ENCODE data around the gene KIF26B. TPM values are rescaled to one million over a fixed set of nuclear protein-coding genes. Genes with fewer than 3 reads are reported as not detected.

KIF26B gene
- total RNA-seq, 3 donors from 2014 or later: 0.14 to 3.2 (median 0.39) TPM

DNA sequence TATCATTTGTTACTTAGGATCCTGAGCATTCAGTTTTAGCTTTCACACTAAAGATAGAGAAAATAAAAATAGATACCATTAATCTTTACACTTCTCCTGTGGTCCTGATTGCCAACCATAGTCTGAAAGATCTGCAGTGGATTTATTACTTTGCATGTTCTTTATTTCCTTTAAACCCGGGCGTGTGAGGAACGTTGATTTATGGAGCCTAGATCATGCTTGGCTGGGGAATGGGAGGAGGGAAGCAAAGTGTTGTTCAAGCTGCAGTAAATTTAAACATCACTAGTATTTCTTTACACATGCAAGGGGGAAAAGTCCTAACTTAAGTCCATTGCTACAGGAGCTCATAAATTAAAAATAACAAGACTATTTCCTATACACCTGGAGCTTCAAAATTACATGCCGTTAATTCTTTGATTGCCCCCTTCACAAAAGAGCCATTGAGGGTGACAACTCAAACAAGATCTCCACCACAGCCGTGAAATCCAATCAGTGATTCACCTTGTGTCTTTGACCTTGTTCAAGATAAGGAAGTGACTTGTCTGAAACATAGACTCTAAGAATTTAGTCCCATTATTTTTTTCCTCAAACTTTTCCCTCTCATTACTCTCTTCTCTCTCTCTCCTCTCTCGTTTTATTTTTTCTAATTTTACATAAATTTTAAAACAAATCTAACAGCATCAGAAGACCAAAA lies 282.7 kb downstream of the KIF26B start:
- intact Hi-C loops (cut with DNase I, micrococcal nuclease): no loop called here
- ATAC-seq: no peak
- Histone ChIP-seq H3K4me3 (no peak overlapping the region), H3K36me3 (ENCODE audit: low read depth) (no peaks in the 10 kb centered on the region), H3K9me3 (no peaks in the 10 kb centered on the region), H3K4me1 (ENCODE audit: low read depth) (no peaks in the 10 kb centered on the region)
- TF ChIP-seq, protein P1, sequence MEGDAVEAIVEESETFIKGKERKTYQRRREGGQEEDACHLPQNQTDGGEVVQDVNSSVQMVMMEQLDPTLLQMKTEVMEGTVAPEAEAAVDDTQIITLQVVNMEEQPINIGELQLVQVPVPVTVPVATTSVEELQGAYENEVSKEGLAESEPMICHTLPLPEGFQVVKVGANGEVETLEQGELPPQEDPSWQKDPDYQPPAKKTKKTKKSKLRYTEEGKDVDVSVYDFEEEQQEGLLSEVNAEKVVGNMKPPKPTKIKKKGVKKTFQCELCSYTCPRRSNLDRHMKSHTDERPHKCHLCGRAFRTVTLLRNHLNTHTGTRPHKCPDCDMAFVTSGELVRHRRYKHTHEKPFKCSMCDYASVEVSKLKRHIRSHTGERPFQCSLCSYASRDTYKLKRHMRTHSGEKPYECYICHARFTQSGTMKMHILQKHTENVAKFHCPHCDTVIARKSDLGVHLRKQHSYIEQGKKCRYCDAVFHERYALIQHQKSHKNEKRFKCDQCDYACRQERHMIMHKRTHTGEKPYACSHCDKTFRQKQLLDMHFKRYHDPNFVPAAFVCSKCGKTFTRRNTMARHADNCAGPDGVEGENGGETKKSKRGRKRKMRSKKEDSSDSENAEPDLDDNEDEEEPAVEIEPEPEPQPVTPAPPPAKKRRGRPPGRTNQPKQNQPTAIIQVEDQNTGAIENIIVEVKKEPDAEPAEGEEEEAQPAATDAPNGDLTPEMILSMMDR (IDR thresholded peaks at IDR 0.05): no peak
- DNase-seq: no peak

DNA sequence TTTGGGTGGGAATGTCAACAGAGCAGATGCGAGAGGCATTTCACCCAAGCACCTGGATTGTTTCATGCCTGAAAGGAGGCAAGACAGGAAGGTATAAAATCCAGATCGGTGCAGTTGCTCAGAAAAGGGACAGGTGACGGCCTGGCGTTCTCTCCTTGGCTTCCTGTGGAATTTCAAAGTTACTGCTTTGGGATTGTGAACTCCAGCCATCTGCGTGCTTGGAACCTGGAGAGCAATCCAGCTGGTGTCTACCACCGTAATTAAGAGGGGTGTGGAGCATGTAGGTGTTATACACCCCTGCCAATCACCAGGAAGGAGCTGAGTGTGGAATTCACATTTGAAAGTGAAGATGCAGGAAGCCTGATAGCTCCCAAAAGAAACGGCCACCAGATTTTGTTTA lies 286.1 kb downstream of the KIF26B start:
- intact Hi-C loops (cut with DNase I, micrococcal nuclease): no loop called here
- no peak overlapping the region for H3K4me3 ChIP-seq
- no peaks in the 10 kb centered on the region for H3K9me3 ChIP-seq
- DNase-seq: peak in 1 of 3 donors; percentile 6
- peak; percentile 47 for ATAC-seq
- H3K4me1 ChIP-seq (ENCODE audit: low read depth): no peaks in the 10 kb centered on the region
- TF ChIP-seq, protein P1 (IDR thresholded peaks at IDR 0.05): no peak
- H3K36me3 ChIP-seq (ENCODE audit: low read depth): no peaks in the 10 kb centered on the region

DNA sequence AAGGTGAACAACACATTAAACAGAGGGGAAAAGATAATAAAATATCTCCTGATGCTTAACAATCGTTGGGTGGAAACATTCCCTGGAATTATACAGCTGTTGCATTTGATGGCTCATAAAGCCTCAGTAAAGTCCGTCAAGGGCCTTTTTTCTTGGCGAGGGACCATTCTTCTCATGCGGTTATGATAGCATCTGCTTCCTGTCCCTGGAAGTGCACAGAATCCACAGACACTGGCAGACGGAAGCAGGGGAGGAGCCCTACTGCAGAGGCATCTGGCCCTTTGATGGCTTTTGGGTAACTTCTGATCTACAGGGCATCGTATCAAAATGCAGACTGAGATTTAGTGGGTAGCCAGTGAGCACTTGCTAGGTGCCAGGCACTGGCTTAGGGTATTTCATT lies 286.9 kb downstream of the KIF26B start:
- Histone ChIP-seq H3K9me3 (no peaks in the 10 kb centered on the region), H3K36me3 (ENCODE audit: low read depth) (no peaks in the 10 kb centered on the region), H3K4me1 (ENCODE audit: low read depth) (no peaks in the 10 kb centered on the region), H3K4me3 (no peak overlapping the region)
- peak; percentile 31 for ATAC-seq
- intact Hi-C loops (cut with DNase I, micrococcal nuclease): no loop called here
- TF ChIP-seq, protein P1 (IDR thresholded peaks at IDR 0.05): no peak
- peak in 1 of 3 donors; percentile 11 for DNase-seq

DNA sequence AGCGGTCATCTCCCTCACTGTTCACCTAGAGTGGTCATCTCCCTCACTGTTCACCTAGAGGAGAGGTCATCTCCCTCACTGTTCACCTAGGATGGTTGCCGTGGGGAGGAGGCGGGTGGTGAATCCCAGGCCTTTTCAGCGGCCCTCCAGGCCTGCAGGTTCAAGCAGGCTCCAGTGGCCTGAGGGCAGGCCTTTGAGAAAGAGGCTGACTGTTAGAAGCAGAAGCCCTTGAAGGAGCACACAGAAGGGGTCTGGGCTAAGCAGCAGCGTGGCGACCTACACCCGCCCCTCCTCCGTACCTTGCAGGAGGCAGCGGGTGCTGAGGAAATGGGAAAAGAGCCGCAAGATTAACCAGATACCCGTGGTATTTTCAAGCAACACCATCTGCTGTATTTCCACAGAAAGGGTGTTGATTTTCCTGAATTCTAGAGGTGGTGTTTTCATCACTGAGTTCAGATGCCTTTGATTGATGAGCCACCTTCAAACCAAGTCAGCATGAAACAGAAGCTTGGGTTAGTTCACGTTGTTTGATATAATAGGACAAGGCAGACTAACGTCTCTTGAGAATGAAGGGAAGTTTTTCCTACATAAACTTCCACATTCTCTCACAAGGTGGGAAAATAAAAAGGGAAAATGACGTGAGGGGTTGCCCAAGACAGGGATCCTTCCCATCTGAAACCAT lies 289.5 kb downstream of the KIF26B start:
- DNase-seq (no peak), ATAC-seq (no peak)
- H3K4me1 ChIP-seq (ENCODE audit: low read depth): no peaks in the 10 kb centered on the region
- H3K4me3 ChIP-seq: no peak overlapping the region
- TF ChIP-seq, protein P1 (IDR thresholded peaks at IDR 0.05): no peak
- no peaks in the 10 kb centered on the region for H3K36me3 ChIP-seq (ENCODE audit: low read depth)
- no peaks in the 10 kb centered on the region for H3K9me3 ChIP-seq
- intact Hi-C loops (cut with DNase I, micrococcal nuclease): no loop called here

DNA sequence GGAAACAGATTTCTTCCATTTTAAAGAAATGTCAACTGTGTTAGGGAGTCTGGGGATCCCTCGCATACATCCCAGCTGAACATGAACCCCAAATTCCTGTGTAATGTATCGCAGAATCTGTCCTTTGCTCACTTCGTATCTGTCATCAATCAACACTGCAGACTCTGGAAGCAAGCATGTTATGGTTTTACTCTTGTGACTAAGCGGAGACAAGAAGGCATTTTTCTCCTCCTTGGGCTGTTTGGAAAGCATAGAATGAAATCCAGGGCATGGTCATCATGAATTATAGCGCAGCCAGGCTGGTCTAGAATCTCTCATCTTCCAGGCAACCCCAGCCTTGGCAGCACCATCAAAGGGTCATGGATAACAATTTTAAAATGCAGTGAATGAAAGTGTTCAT lies 290.2 kb downstream of the KIF26B start:
- H3K36me3 ChIP-seq (ENCODE audit: low read depth): no peaks in the 10 kb centered on the region
- no peak overlapping the region for H3K4me3 ChIP-seq
- TF ChIP-seq, protein P1 (IDR thresholded peaks at IDR 0.05): no peak
- no peaks in the 10 kb centered on the region for H3K4me1 ChIP-seq (ENCODE audit: low read depth)
- intact Hi-C loops (cut with DNase I, micrococcal nuclease): no loop called here
- ATAC-seq (no peak), DNase-seq (no peak)
- no peaks in the 10 kb centered on the region for H3K9me3 ChIP-seq
